ENCODE results near the gene ZBTB5.

ZBTB5 gene

DNA sequence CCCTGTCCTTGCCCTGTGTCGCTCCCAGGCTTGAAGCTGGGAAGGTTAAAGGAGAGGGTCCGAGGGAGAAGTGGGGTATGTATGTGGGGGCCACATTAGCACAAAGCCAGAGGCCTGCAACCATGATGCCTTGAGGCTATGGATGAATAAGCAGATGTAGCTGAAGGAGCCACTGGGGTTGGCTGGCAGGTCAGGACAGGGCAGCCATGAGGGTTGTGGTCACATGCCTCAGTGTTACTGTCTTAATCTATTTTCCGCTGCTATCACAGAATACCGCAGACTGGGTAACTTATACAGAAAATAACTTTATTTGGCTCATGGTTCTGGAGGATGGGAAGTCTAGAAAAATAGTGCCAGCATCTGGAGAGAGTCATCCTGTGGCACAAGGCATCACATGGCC is 51.9 kb downstream of the ZBTB5 start:
- Mint-ChIP-seq H3K27ac (ENCODE audit: low read depth) (no peak overlapping the region), H3K9me3 (no peaks in the 10 kb centered on the region), H3K27me3 (peaks cover 11% of the 10 kb centered on the region), H3K4me3 (no peak overlapping the region), H3K4me1 (peaks cover 17% of the 10 kb centered on the region), H3K36me3 (ENCODE audit: insufficient read depth) (peaks cover 5% of the 10 kb centered on the region)
- DNase-seq (ENCODE audit: low spot score in 2 of 2) (no peak), ATAC-seq (replicated peaks; ENCODE audit: extremely low read depth, poor library complexity, severe bottlenecking) (no peak)

GRCh38 chr9:37412431-37413151 is 52.7 kb downstream of the ZBTB5 start:
- H3K9me3 Mint-ChIP-seq: no peaks in the 10 kb centered on the region
- H3K36me3 Mint-ChIP-seq (ENCODE audit: insufficient read depth): peaks cover 5% of the 10 kb centered on the region
- peaks cover 17% of the 10 kb centered on the region for H3K4me1 Mint-ChIP-seq
- DNase-seq (ENCODE audit: low spot score in 2 of 2): no peak
- H3K27me3 Mint-ChIP-seq: peaks cover 11% of the 10 kb centered on the region
- ATAC-seq (replicated peaks; ENCODE audit: extremely low read depth, poor library complexity, severe bottlenecking): no peak
- H3K4me3 Mint-ChIP-seq: no peak overlapping the region
- H3K27ac Mint-ChIP-seq (ENCODE audit: low read depth): no peak overlapping the region

GRCh38 chr9:37410969-37411785 is 54.1 kb downstream of the ZBTB5 start:
- Mint-ChIP-seq H3K27me3 (peaks cover 11% of the 10 kb centered on the region), H3K27ac (ENCODE audit: low read depth) (peak overlapping the region; percentile 19), H3K36me3 (ENCODE audit: insufficient read depth) (peaks cover 5% of the 10 kb centered on the region), H3K4me3 (no peak overlapping the region), H3K4me1 (peaks cover 17% of the 10 kb centered on the region), H3K9me3 (no peaks in the 10 kb centered on the region)
- DNase-seq (ENCODE audit: low spot score in 2 of 2): no peak
- ATAC-seq (replicated peaks; ENCODE audit: extremely low read depth, poor library complexity, severe bottlenecking): no peak

DNA sequence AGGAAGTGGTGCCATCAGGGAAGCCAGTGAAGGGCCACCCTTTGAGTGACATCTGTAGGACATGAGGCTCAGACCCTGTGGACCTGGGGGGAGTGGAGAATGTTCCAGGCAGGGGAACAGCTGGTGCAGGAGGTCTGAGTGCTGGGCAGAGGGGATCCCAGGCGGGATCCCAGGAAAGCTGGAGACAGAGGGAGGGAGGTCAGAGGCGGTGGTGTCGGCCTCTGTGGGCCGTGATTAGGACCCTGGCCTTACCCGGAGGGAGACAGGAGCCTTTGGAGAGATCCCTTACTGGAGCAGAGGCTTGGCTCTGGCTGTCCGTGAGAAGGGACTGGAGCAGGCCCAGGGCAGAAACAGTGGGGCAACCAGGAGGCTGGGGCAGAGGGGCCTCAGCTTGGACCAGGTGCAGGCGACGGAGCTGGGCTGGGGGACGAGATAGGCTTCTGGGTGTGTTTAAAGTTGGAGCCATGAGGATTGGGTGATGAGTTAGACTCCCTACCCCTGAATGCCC is 54.8 kb downstream of the ZBTB5 start:
- Mint-ChIP-seq H3K27me3 (peaks cover 8% of the 10 kb centered on the region), H3K27ac (ENCODE audit: low read depth) (peak overlapping the region; percentile 49), H3K9me3 (no peaks in the 10 kb centered on the region), H3K4me3 (no peak overlapping the region), H3K4me1 (peaks cover 15% of the 10 kb centered on the region), H3K36me3 (ENCODE audit: insufficient read depth) (peaks cover 5% of the 10 kb centered on the region)
- ATAC-seq (replicated peaks; ENCODE audit: extremely low read depth, poor library complexity, severe bottlenecking) (no peak), DNase-seq (ENCODE audit: low spot score in 2 of 2) (no peak)

- peak overlapping the region; percentile 18 for H3K4me3 Mint-ChIP-seq
- H3K36me3 Mint-ChIP-seq (ENCODE audit: insufficient read depth): peaks cover 5% of the 10 kb centered on the region
- ATAC-seq (replicated peaks; ENCODE audit: extremely low read depth, poor library complexity, severe bottlenecking) (peak; percentile 90), DNase-seq (ENCODE audit: low spot score in 2 of 2) (peak; percentile 33 to 62)
- H3K9me3 Mint-ChIP-seq: no peaks in the 10 kb centered on the region
- H3K4me1 Mint-ChIP-seq: peaks cover 9% of the 10 kb centered on the region
- H3K27me3 Mint-ChIP-seq: no peaks in the 10 kb centered on the region
- H3K27ac Mint-ChIP-seq (ENCODE audit: low read depth): peak overlapping the region; percentile 49
Measured at GRCh38 chr9:37408933-37409710, 56.1 kb downstream of the ZBTB5 start.

- no peak for ATAC-seq (replicated peaks; ENCODE audit: extremely low read depth, poor library complexity, severe bottlenecking)
- H3K4me3 Mint-ChIP-seq: no peak overlapping the region
- no peaks in the 10 kb centered on the region for H3K27me3 Mint-ChIP-seq
- peaks cover 9% of the 10 kb centered on the region for H3K4me1 Mint-ChIP-seq
- no peaks in the 10 kb centered on the region for H3K9me3 Mint-ChIP-seq
- DNase-seq (ENCODE audit: low spot score in 2 of 2): no peak
- H3K27ac Mint-ChIP-seq (ENCODE audit: low read depth): no peak overlapping the region
- H3K36me3 Mint-ChIP-seq (ENCODE audit: insufficient read depth): peaks cover 7% of the 10 kb centered on the region
Measured at GRCh38 chr9:37407468-37407867, 57.8 kb downstream of the ZBTB5 start.

- no peaks in the 10 kb centered on the region for H3K27me3 Mint-ChIP-seq
- H3K36me3 Mint-ChIP-seq (ENCODE audit: insufficient read depth): peaks cover 7% of the 10 kb centered on the region
- H3K27ac Mint-ChIP-seq (ENCODE audit: low read depth): no peak overlapping the region
- DNase-seq (ENCODE audit: low spot score in 2 of 2): no peak
- peaks cover 9% of the 10 kb centered on the region for H3K4me1 Mint-ChIP-seq
- no peak overlapping the region for H3K4me3 Mint-ChIP-seq
- H3K9me3 Mint-ChIP-seq: no peaks in the 10 kb centered on the region
- no peak for ATAC-seq (replicated peaks; ENCODE audit: extremely low read depth, poor library complexity, severe bottlenecking)
Measured at GRCh38 chr9:37406603-37407401, 58.4 kb downstream of the ZBTB5 start.

GRCh38 chr9:37405764-37406380 is 59.4 kb downstream of the ZBTB5 start:
- no peak overlapping the region for H3K27ac Mint-ChIP-seq (ENCODE audit: low read depth)
- H3K27me3 Mint-ChIP-seq: no peaks in the 10 kb centered on the region
- H3K9me3 Mint-ChIP-seq: no peaks in the 10 kb centered on the region
- ATAC-seq (replicated peaks; ENCODE audit: extremely low read depth, poor library complexity, severe bottlenecking) (no peak), DNase-seq (ENCODE audit: low spot score in 2 of 2) (no peak)
- no peak overlapping the region for H3K4me3 Mint-ChIP-seq
- peaks cover 9% of the 10 kb centered on the region for H3K4me1 Mint-ChIP-seq
- H3K36me3 Mint-ChIP-seq (ENCODE audit: insufficient read depth): peaks cover 5% of the 10 kb centered on the region

GRCh38 chr9:37405350-37405749 is 59.9 kb downstream of the ZBTB5 start:
- Mint-ChIP-seq H3K4me3 (no peak overlapping the region), H3K27ac (ENCODE audit: low read depth) (no peak overlapping the region), H3K4me1 (peaks cover 9% of the 10 kb centered on the region), H3K9me3 (no peaks in the 10 kb centered on the region), H3K27me3 (no peaks in the 10 kb centered on the region), H3K36me3 (ENCODE audit: insufficient read depth) (peaks cover 5% of the 10 kb centered on the region)
- DNase-seq (ENCODE audit: low spot score in 2 of 2): no peak
- no peak for ATAC-seq (replicated peaks; ENCODE audit: extremely low read depth, poor library complexity, severe bottlenecking)

DNA sequence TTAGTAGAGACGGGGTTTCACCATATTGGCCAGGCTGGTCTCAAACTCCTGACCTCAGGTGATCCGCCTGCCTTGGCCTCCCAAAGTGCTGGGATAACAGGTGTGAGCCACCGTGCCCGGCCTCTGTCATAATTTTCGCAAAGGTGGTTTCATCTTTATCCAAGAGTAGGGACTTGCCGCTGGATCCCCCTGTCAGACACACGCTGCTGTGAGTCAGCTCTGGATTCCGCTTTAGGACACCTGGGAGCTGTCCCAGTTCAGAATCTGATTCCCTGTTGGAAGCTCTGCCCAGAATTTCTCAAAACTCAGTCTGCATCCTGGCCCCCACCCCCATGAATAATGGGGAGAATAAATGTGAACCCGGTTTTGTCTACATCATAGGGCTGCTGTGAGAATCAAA is 60.7 kb downstream of the ZBTB5 start:
- no peak for DNase-seq (ENCODE audit: low spot score in 2 of 2)
- Mint-ChIP-seq H3K4me3 (no peak overlapping the region), H3K27ac (ENCODE audit: low read depth) (no peak overlapping the region), H3K36me3 (ENCODE audit: insufficient read depth) (peaks cover 5% of the 10 kb centered on the region), H3K27me3 (no peaks in the 10 kb centered on the region), H3K9me3 (no peaks in the 10 kb centered on the region), H3K4me1 (peaks cover 8% of the 10 kb centered on the region)
- no peak for ATAC-seq (replicated peaks; ENCODE audit: extremely low read depth, poor library complexity, severe bottlenecking)

- H3K27ac Mint-ChIP-seq (ENCODE audit: low read depth): no peak overlapping the region
- no peak overlapping the region for H3K4me3 Mint-ChIP-seq
- H3K4me1 Mint-ChIP-seq: no peaks in the 10 kb centered on the region
- no peak for DNase-seq (ENCODE audit: low spot score in 2 of 2)
- peaks cover 2% of the 10 kb centered on the region for H3K36me3 Mint-ChIP-seq (ENCODE audit: insufficient read depth)
- ATAC-seq (replicated peaks; ENCODE audit: extremely low read depth, poor library complexity, severe bottlenecking): no peak
- no peaks in the 10 kb centered on the region for H3K9me3 Mint-ChIP-seq
- no peaks in the 10 kb centered on the region for H3K27me3 Mint-ChIP-seq
Measured at GRCh38 chr9:37399336-37399735, 65.9 kb downstream of the ZBTB5 start.

Measured in central memory CD8-positive, alpha-beta T cell (primary cell).